IMR-90 (cell line): ENCODE measurements around the gene NUDT3. TPM values are rescaled to one million over a fixed set of nuclear protein-coding genes. Genes with fewer than 3 reads are reported as not detected.
"Not testable (repeated sequence)": the region's sequence is repeated elsewhere in the genome, so short reads cannot be mapped to it uniquely, and the experiment has no call there.

Source experiments
- ATAC-seq: fragments of 200-7000 bp; cut with Tn5 transposase; 2 replicates; pipeline ENCODE4 v1.9.1; 2020; ENCODE audit warnings: low read depth, mild to moderate bottlenecking, moderate library complexity
- BruUV-seq: library from RNA; stranded (reverse); fragments of 400-500 nt; replicated peaks from 2 replicates; lab custom pipeline; 2021; lab: Mats Ljungman, UMichigan
- CTCF ChIA-PET: fragments of 300-600 bp; formaldehyde crosslinking; extraction: SDS; loops from one replicate; lab custom pipeline; 2021; ENCODE audit warnings: antibody characterized with exemption; lab: Yijun Ruan, JAX
- POLR2A ChIA-PET: fragments of 300-600 bp; sonication (Branson Sonifier 250); formaldehyde crosslinking; loops from one replicate; lab custom pipeline; 2022; ENCODE audit warnings: antibody characterized with exemption; ENCODE audit not compliant: unreplicated experiment; lab: Charles Lee
- DNase-seq: peaks from one replicate; pipeline ENCODE4 v3.0.0; 2013
- H2AFZ ChIP-seq: replicated peaks from 2 replicates; pipeline ENCODE3; 2013; ENCODE audit warnings: low read length, mild to moderate bottlenecking; ENCODE audit not compliant: poor library complexity
- H2AK5ac ChIP-seq: 2 replicates; pipeline ENCODE4 v1.6.1; 2013; ENCODE audit warnings: low read depth, low read length, inconsistent platforms
- H2AK9ac ChIP-seq: replicated peaks from 2 replicates; pipeline ENCODE3; 2013; ENCODE audit warnings: mild to moderate bottlenecking, low read depth, low read length, moderate library complexity; ENCODE audit not compliant: poor library complexity
- H2BK120ac ChIP-seq: 2 replicates; pipeline ENCODE4 v1.6.1; 2013; ENCODE audit warnings: low read depth, low read length, inconsistent platforms
- H2BK15ac ChIP-seq: 3 replicates; pipeline ENCODE4 v1.6.1; 2013; ENCODE audit warnings: low read depth, low read length, inconsistent platforms
- H2BK20ac ChIP-seq: 2 replicates; pipeline ENCODE4 v1.6.1; 2013; ENCODE audit warnings: low read depth, mild to moderate bottlenecking, inconsistent platforms, low read length, moderate library complexity
- H2BK5ac ChIP-seq: 2 replicates; pipeline ENCODE4 v1.6.1; 2013; ENCODE audit warnings: mild to moderate bottlenecking, low read depth, low read length, inconsistent platforms; ENCODE audit not compliant: poor library complexity, severe bottlenecking
- H3K14ac ChIP-seq: replicated peaks from 2 replicates; pipeline ENCODE4 v1.6.1; 2013; ENCODE audit warnings: low read depth, low read length, inconsistent platforms
- H3K18ac ChIP-seq: 2 replicates; pipeline ENCODE4 v1.6.1; 2013; ENCODE audit warnings: low read depth, low read length, control low read depth
- H3K23ac ChIP-seq: 2 replicates; pipeline ENCODE4 v1.6.1; 2013; ENCODE audit warnings: low read depth, low read length, inconsistent platforms
- H3K27ac ChIP-seq: 2 replicates; pipeline ENCODE4 v1.5.1; 2013; ENCODE audit warnings: mild to moderate bottlenecking, control low read depth, low read length; ENCODE audit not compliant: insufficient read depth
- H3K27me3 ChIP-seq: 2 replicates; pipeline ENCODE4 v1.6.1; 2013; ENCODE audit warnings: low read length; ENCODE audit not compliant: control insufficient read depth, insufficient read depth
- H3K36me3 ChIP-seq: 2 replicates; pipeline ENCODE4 v1.6.1; 2013; ENCODE audit warnings: low read length, mixed read lengths; ENCODE audit not compliant: control insufficient read depth, insufficient read depth
- H3K4ac ChIP-seq: 2 replicates; pipeline ENCODE4 v1.6.1; 2013; ENCODE audit warnings: low read depth, low read length, inconsistent platforms
- H3K4me1 ChIP-seq: 2 replicates; pipeline ENCODE4 v1.6.1; 2013; ENCODE audit warnings: low read length, mixed read lengths; ENCODE audit not compliant: control insufficient read depth, insufficient read depth
- H3K4me2 ChIP-seq: 2 replicates; pipeline ENCODE4 v1.6.1; 2013; ENCODE audit warnings: low read depth, mild to moderate bottlenecking, control low read depth, low read length, moderate library complexity
- H3K4me3 ChIP-seq: 2 replicates; pipeline ENCODE4 v1.5.1; 2013; ENCODE audit warnings: low read depth, mild to moderate bottlenecking, control low read depth, low read length, moderate library complexity; ENCODE audit not compliant: insufficient read depth
- H3K56ac ChIP-seq: 2 replicates; pipeline ENCODE4 v1.6.1; 2013; ENCODE audit warnings: low read length, inconsistent platforms; ENCODE audit not compliant: insufficient read depth; ENCODE audit errors: extremely low read depth
- H3K79me1 ChIP-seq, 2 experiments: 2 replicates each; pipeline ENCODE4 v1.6.1; 2013; ENCODE audit warnings: low read length in 2 of 2, inconsistent platforms in 1 of 2, low read depth in 1 of 2
- H3K9ac ChIP-seq: 2 replicates; pipeline ENCODE4 v1.6.1; 2013; ENCODE audit warnings: low read depth, low read length, control low read depth
- H3K9me1 ChIP-seq: 2 replicates; pipeline ENCODE4 v1.6.1; 2013; ENCODE audit warnings: low read length, inconsistent platforms; ENCODE audit not compliant: insufficient read depth
- H3K9me3 ChIP-seq: 2 replicates; pipeline ENCODE4 v1.6.1; 2013; ENCODE audit warnings: low read length; ENCODE audit not compliant: control insufficient read depth, insufficient read depth
- H4K20me1 ChIP-seq: 2 replicates; pipeline ENCODE4 v1.6.1; 2013; ENCODE audit warnings: low read length, inconsistent platforms; ENCODE audit not compliant: insufficient read depth
- H4K5ac ChIP-seq: 2 replicates; pipeline ENCODE4 v1.6.1; 2013; ENCODE audit warnings: mild to moderate bottlenecking, low read depth, low read length, control low read depth
- H4K8ac ChIP-seq, 2 experiments: 2 replicates each; pipeline ENCODE4 v1.6.1; 2013; ENCODE audit warnings: low read depth in 2 of 2, low read length in 2 of 2, control low read depth in 1 of 2, inconsistent platforms in 1 of 2
- H4K91ac ChIP-seq: 2 replicates; pipeline ENCODE4 v1.6.1; 2013; ENCODE audit warnings: low read depth, low read length, inconsistent platforms; ENCODE audit not compliant: insufficient read depth
- WGBS, 2 experiments: methylation state at CpG; one replicate each; pipeline versions ENCODE4 v1.1.5 to v1.1.7; 2013; ENCODE audit warnings: missing lambda C conversion rate in 2 of 2; ENCODE audit not compliant: insufficient read length in 1 of 2; ENCODE audit errors: extremely low coverage in 2 of 2; 5-methylcytosine and 5-hydroxymethylcytosine counted together
- dilution Hi-C: fragments of 300-500 bp; cut with HindIII; formaldehyde crosslinking; loops from one replicate; pipeline ENCODE4 v1.14.3; 2018; ENCODE audit warnings: low sequenced_read_pairs; ENCODE audit not compliant: unreplicated experiment
- in situ Hi-C: fragments of 300-500 bp; cut with MboI; formaldehyde crosslinking; loops from 3 replicates; pipeline ENCODE4 v1.14.3; 2019; ENCODE audit warnings: low sequenced_read_pairs, inconsistent platforms, mixed read lengths
- intact Hi-C: fragments of 100-400 bp; cut with micrococcal nuclease; formaldehyde crosslinking; loops from 2 replicates; pipeline ENCODE4 v1.10.0; 2022
- polyA plus RNA-seq, 3 experiments: library from polyadenylated mRNA; depleted of rRNA; stranded (reverse); fragments of >200 nt; gene quantifications; 2 replicates each; pipeline ENCODE4 v1.2.3, GENCODE V29; 2012; ENCODE audit warnings: low replicate concordance in 1 of 3
- total RNA-seq: library from RNA; depleted of rRNA; stranded (reverse); fragments of >200 nt; gene quantifications from 2 replicates; pipeline ENCODE4 v1.2.3, GENCODE V29; 2012

Gene NUDT3
- total and polyA plus RNA-seq, 2 of the 4 experiments (the other 2 are of a cell fraction), result 10.1 to 17.2 TPM

GRCh38 chr6:34371865-34372264 is 20.6 kb downstream of the NUDT3 start:
- intact Hi-C loops, H2AK5ac ChIP-seq, H2BK120ac ChIP-seq, H3K27ac ChIP-seq, H2AK9ac ChIP-seq, H3K36me3 ChIP-seq, H3K4ac ChIP-seq, in situ Hi-C loops, H4K8ac ChIP-seq, H3K4me1 ChIP-seq, H3K56ac ChIP-seq, H2BK15ac ChIP-seq, H3K4me2 ChIP-seq, H3K14ac ChIP-seq, H4K91ac ChIP-seq, H3K4me3 ChIP-seq, H2BK5ac ChIP-seq, H4K5ac ChIP-seq, H2AFZ ChIP-seq, H3K18ac ChIP-seq, CTCF ChIA-PET, dilution Hi-C loops, BruUV-seq, DNase-seq, ATAC-seq, H3K9ac ChIP-seq, H2BK20ac ChIP-seq, POLR2A ChIA-PET, H3K23ac ChIP-seq, H3K27me3 ChIP-seq, H3K9me3 ChIP-seq: not testable (repeated sequence)
- Histone ChIP-seq H4K20me1 (peaks cover 45% of the 10 kb centered on the region), H3K9me1 (peaks cover 14% of the 10 kb centered on the region), H3K79me1 (peaks cover 36 to 74% of the 10 kb centered on the region in 2 experiments)
- WGBS, 2 experiments, result 100% methylated on average over 5 of the region's 5 CpGs; no CpG with 5 or more reads in 1 of the 2 experiments
